ENCODE results near the gene MDM2. TPM values are rescaled to one million over a fixed set of nuclear protein-coding genes. Genes with fewer than 3 reads are reported as not detected.

The MDM2 gene
- total RNA-seq, 4 donors from 2014 or later: 46.5 to 87.1 (median 67.9) TPM

- H3K9me3 ChIP-seq: no peaks in the 10 kb centered on the region
- no peak overlapping the region for H3K4me3 ChIP-seq
- TF ChIP-seq POLR2A (IDR thresholded peaks at IDR 0.05) (no peak), CTCF (IDR thresholded peaks at IDR 0.05) (no peak)
- DNase-seq: no peak
- no peak overlapping the region for H3K27ac ChIP-seq
- no peaks in the 10 kb centered on the region for H3K27me3 ChIP-seq
- intact Hi-C loops (cut with DNase I): no loop called here
- H3K36me3 ChIP-seq: peaks cover 0 to 21% (median 0%) of the 10 kb centered on the region in 3 donors
- H3K4me1 ChIP-seq: no peaks in the 10 kb centered on the region
- WGBS, 2 donors: 75 to 100% methylated on average over 1 of the region's 1 CpG
Measured at GRCh38 chr12:68769941-68770340, 38.0 kb upstream of the MDM2 start.

GRCh38 chr12:68771223-68771925, 36.6 kb upstream of the MDM2 start:
- no peak overlapping the region for H3K4me3 ChIP-seq
- H3K9me3 ChIP-seq: no peaks in the 10 kb centered on the region
- no peaks in the 10 kb centered on the region for H3K4me1 ChIP-seq
- intact Hi-C loops (cut with DNase I): no loop called here
- TF ChIP-seq POLR2A (IDR thresholded peaks at IDR 0.05) (no peak), CTCF (IDR thresholded peaks at IDR 0.05) (no peak)
- peaks cover 0 to 11% (median 0%) of the 10 kb centered on the region in 3 donors for H3K36me3 ChIP-seq
- H3K27ac ChIP-seq: no peak overlapping the region
- no peaks in the 10 kb centered on the region for H3K27me3 ChIP-seq
- 66 to 87% methylated on average over 5 of the region's 5 CpGs for WGBS, 2 donors
- no peak for DNase-seq

- TF ChIP-seq CTCF (IDR thresholded peaks at IDR 0.05) (no peak), POLR2A (IDR thresholded peaks at IDR 0.05) (no peak)
- Histone ChIP-seq H3K4me3 (no peak overlapping the region), H3K4me1 (no peaks in the 10 kb centered on the region), H3K27ac (no peak overlapping the region), H3K36me3 (no peaks in the 10 kb centered on the region), H3K9me3 (no peaks in the 10 kb centered on the region), H3K27me3 (no peaks in the 10 kb centered on the region)
- no peak for DNase-seq
- intact Hi-C loops (cut with DNase I): no loop called here
- WGBS, 2 donors: 69 to 72% methylated on average over 8 of the region's 8 CpGs
Measured at GRCh38 chr12:68772714-68773113, 35.3 kb upstream of the MDM2 start.

GRCh38 chr12:68773582-68773981, 34.4 kb upstream of the MDM2 start:
- intact Hi-C loops (cut with DNase I): no loop called here
- TF ChIP-seq POLR2A (IDR thresholded peaks at IDR 0.05) (no peak), CTCF (IDR thresholded peaks at IDR 0.05) (no peak)
- H3K9me3 ChIP-seq: no peaks in the 10 kb centered on the region
- H3K27me3 ChIP-seq: no peaks in the 10 kb centered on the region
- H3K36me3 ChIP-seq: no peaks in the 10 kb centered on the region
- no peak overlapping the region for H3K4me3 ChIP-seq
- DNase-seq: no peak
- WGBS, 2 donors: 90 to 91% methylated on average over 5 of the region's 5 CpGs
- no peaks in the 10 kb centered on the region for H3K4me1 ChIP-seq
- H3K27ac ChIP-seq: no peak overlapping the region

- Histone ChIP-seq H3K27ac (no peak overlapping the region), H3K9me3 (no peaks in the 10 kb centered on the region), H3K36me3 (no peaks in the 10 kb centered on the region), H3K4me1 (no peaks in the 10 kb centered on the region), H3K4me3 (no peak overlapping the region), H3K27me3 (no peaks in the 10 kb centered on the region)
- intact Hi-C loops (cut with DNase I): no loop called here
- TF ChIP-seq CTCF (IDR thresholded peaks at IDR 0.05) (no peak), POLR2A (IDR thresholded peaks at IDR 0.05) (no peak)
- WGBS, 2 donors: 84 to 90% methylated on average over 6 to 7 of the region's 7 CpGs
- DNase-seq: no peak
Measured at GRCh38 chr12:68775121-68775630, 32.8 kb upstream of the MDM2 start.

All from esophagus squamous epithelium (tissue), 5 donors.